Stimulated activated CD8-positive, alpha-beta memory T cell treated with anti-CD3 and anti-CD28 coated beads, Interleukin-7, amount 100 ng/mL, for 4 hours (primary cell): ENCODE data around the gene DTX2.
A peak's percentile ranks its signal among the peaks of the same experiment; 100 is the strongest.
"Not testable (repeated sequence)": the region's sequence is repeated elsewhere in the genome, so short reads cannot be mapped to it uniquely, and the experiment has no call there.

ENCODE experiments used
- DNase-seq, 2 donors: peaks; one replicate each; pipeline ENCODE4 v3.0.0-alpha.2; 2020; ENCODE audit warnings: low read depth in 2 of 2

Gene DTX2

GRCh38 chr7:76461464-76462101, at the start of gene DTX2:
Gene DTX2, plus strand, starts transcription at chr7:76461709. Its CDS starts 18,801 bp downstream, at chr7:76480510.
- peak in 1 of 2 donors; percentile 38 for DNase-seq

- DNase-seq: no peak
Measured at GRCh38 chr7:76412249-76412648, 49.3 kb upstream of the DTX2 start.

- DNase-seq: not testable (repeated sequence)
Measured at GRCh38 chr7:76417654-76418310, 43.7 kb upstream of the DTX2 start.

- not testable (repeated sequence) for DNase-seq
Measured at GRCh38 chr7:76421097-76421496, 40.4 kb upstream of the DTX2 start.

- DNase-seq: no peak
Measured at GRCh38 chr7:76423666-76424412, 37.7 kb upstream of the DTX2 start.

GRCh38 chr7:76424413-76425111, 36.9 kb upstream of the DTX2 start, which contains the start of gene ZP3:
Gene ZP3, plus strand, starts transcription at chr7:76424950. Its CDS starts 15 bp downstream, at chr7:76424965.
- no peak for DNase-seq

GRCh38 chr7:76425156-76425555, 36.4 kb upstream of the DTX2 start:
- no peak for DNase-seq

- not testable (repeated sequence) for DNase-seq
Measured at GRCh38 chr7:76425558-76425957, 36.0 kb upstream of the DTX2 start.

GRCh38 chr7:76426246-76426645, 35.3 kb upstream of the DTX2 start:
- no peak for DNase-seq

GRCh38 chr7:76427635-76428034, 33.9 kb upstream of the DTX2 start:
- no peak for DNase-seq

- no peak for DNase-seq
Measured at GRCh38 chr7:76428149-76428823, 33.2 kb upstream of the DTX2 start.

- no peak for DNase-seq
Measured at GRCh38 chr7:76428868-76429805, 32.4 kb upstream of the DTX2 start.

- no peak for DNase-seq
Measured at GRCh38 chr7:76430211-76430610, 31.3 kb upstream of the DTX2 start.

GRCh38 chr7:76430836-76431235, 30.7 kb upstream of the DTX2 start:
- no peak for DNase-seq

GRCh38 chr7:76437873-76438272, 23.6 kb upstream of the DTX2 start:
- DNase-seq: peak; percentile 39 to 41

GRCh38 chr7:76439120-76439888, 22.2 kb upstream of the DTX2 start:
- not testable (repeated sequence) for DNase-seq

GRCh38 chr7:76440404-76440803, 21.1 kb upstream of the DTX2 start:
- DNase-seq: not testable (repeated sequence)

GRCh38 chr7:76441792-76442191, 19.7 kb upstream of the DTX2 start:
- not testable (repeated sequence) for DNase-seq

- DNase-seq: not testable (repeated sequence)
Measured at GRCh38 chr7:76442664-76443446, 18.7 kb upstream of the DTX2 start.
